Measurements from ENCODE around the gene GUCA2B.

Gene GUCA2B

DNA sequence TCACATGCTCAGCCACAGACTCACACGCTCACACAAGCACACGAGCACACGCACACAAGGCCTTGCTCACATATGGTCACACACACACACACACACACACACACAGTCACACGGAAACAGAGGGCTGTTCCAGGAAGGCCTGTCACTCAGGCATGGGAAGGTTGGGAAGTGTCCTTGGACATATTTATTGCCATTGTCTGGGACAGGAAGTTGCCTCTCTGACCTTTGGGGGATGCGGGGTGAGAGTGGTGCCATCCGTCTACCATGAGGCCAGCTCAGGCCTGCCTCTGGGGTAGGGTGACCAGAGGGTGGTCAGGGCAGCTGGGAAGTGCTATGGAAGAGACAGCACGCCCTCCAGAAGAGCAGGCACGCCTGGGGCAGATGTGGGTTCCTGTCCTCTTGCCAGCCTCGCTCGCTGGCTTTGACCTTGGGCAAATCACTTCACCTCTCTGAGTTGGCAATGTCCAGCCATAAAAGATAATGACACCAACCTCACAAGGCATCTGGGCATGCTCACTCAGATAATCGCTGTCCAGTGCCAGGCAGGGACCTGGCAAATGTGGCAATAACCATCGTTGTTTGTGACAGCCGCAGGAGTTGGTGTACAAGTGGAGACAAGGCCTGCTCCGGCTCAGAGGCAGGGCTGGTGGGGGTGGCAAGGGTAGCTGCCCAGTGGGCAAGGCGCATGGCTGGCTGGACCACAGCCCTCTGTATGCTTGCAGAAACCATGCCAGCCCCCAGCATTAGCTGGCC, 19.3 kb downstream of the GUCA2B start:
- TF ChIP-seq CTCF (IDR thresholded peaks at IDR 0.05; ENCODE audit: borderline replicate concordance, insufficient read depth, low read depth, low read length) = no peak

DNA sequence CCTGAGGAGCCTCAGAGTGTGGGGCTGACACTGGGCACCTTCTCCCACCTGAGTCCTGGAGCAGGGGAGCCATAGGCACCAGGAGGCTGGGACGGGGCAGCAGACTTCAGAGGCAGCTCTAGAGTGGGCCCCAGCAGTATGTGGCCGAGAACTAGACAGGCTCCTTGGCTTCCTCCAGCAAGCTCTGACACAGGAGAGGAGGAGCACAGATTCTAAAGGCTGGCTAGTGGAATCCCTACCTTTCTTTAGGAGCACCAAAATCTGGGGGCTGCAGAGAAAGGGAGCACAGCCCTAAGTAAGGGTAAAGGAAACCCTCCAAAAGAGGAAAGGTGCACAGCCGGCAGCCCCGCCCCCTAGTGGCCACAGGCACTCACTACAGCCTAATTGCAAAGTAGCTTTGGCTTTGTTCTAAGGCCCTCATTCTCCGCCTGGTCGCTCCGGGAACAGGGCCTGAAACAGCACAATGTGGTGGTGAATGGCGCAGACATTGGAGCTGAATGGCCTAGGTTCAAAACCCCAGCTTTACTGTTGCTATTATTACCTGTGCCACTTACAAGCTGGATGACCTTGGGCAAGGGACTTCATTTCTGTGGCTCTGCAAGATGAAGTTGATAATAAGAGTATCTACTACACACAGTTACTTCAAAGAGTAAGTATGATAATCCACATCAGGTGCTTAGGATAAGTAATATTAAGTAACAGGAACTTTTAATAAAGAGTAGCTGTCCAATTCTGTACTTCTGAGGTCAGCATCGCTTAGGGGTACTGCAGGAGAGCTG, 20.1 kb downstream of the GUCA2B start:
- peak; percentile 96 for TF ChIP-seq CTCF (IDR thresholded peaks at IDR 0.05; ENCODE audit: borderline replicate concordance, insufficient read depth, low read depth, low read length)
- H3K4me3 ChIP-seq (ENCODE audit: low read depth, low read length) = no peak overlapping the region

More for the DNA sequence above, 19.3 kb downstream of the GUCA2B start:
- no peak overlapping the region for H3K4me3 ChIP-seq (ENCODE audit: low read depth, low read length)

DNA sequence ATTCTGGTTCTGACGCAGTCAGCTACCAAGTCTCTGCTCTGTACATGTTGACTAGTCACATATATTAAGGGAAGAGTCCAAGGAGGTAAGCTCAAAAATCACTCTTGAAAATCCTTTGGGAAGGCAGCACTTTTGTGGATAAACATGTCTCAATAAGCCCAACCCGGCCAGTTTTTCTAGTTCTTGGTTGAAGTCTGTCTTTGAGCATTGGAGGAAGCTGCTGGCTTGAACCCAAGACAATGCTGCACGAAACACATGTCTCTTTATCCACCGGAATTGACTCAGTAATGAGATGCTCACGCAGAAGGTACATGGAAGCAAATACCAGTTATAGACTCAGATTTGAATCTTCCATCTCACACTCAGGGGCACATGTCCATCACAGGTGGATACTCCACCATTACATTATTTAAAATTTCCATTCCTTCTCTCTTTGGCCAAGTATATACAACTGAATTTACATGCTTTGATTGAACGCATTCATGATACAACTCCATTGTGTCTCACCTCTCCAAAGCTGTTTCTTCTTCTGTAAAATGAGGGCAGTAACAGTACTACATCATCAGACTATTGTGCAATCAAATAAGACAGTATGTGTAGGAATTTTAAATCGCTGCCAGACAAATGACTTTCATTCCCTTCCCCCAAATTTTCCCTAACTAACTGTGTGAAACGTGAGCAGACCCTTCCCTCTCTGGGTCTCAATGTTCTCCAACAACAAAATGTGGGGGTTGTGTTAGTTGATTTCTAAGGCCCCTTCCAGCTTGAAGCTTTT, 20.9 kb downstream of the GUCA2B start:
- no peak for TF ChIP-seq CTCF (IDR thresholded peaks at IDR 0.05; ENCODE audit: borderline replicate concordance, insufficient read depth, low read depth, low read length)
- no peak overlapping the region for H3K4me3 ChIP-seq (ENCODE audit: low read depth, low read length)

- no peak for TF ChIP-seq CTCF (IDR thresholded peaks at IDR 0.05; ENCODE audit: borderline replicate concordance, insufficient read depth, low read depth, low read length)
Observed at GRCh38 chr1:42175314-42176054, 22.3 kb downstream of the GUCA2B start.

DNA sequence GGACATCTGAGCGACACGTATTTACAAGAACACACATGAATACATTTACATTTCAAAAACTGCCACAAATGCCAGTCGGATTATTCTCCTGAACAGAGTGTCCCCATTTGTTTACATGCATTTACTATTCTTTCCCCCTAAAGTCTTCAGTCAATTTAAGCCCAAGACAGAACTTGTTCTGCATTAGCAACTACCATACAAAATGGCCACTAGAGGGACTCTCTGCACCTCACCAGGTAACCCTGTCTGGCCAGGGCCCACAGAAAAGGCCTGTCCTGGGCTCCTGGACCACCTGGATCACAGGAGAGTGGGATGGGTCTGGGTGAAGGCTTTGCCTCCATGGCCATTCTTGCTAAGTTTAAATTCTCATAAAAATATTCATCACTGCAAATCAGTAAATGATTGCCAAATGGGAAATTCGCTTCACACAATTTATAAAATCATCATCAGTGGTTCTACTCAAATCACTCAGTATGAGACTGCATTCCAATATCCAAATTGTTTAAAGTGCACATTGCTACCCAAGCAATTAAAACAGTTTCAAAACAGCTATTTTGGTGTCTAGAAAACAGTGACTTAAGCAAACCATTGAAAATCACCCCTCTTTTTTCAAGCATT, 23.8 kb downstream of the GUCA2B start:
- TF ChIP-seq CTCF (IDR thresholded peaks at IDR 0.05; ENCODE audit: borderline replicate concordance, insufficient read depth, low read depth, low read length) = peak; percentile 79
- H3K4me3 ChIP-seq (ENCODE audit: low read depth, low read length) = no peak overlapping the region

More at GRCh38 chr1:42175314-42176054, 22.3 kb downstream of the GUCA2B start:
- no peak overlapping the region for H3K4me3 ChIP-seq (ENCODE audit: low read depth, low read length)

GRCh38 chr1:42177541-42177981, 24.4 kb downstream of the GUCA2B start:
- TF ChIP-seq CTCF (IDR thresholded peaks at IDR 0.05; ENCODE audit: borderline replicate concordance, insufficient read depth, low read depth, low read length) = no peak
- no peak overlapping the region for H3K4me3 ChIP-seq (ENCODE audit: low read depth, low read length)
